K562 (cell line): ENCODE results near the gene NKX1-2. TPM values are rescaled to one million over a fixed set of nuclear protein-coding genes. Genes with fewer than 3 reads are reported as not detected.

Source experiments
- ATAC-seq: fragments of 200-7000 bp; cut with Tn5 transposase; 3 replicates; pipeline ENCODE4 v1.9.1; 2020; ENCODE audit warnings: moderate library complexity
- BruUV-seq: library from RNA; stranded (reverse); fragments of 400-500 nt; replicated peaks from 2 replicates; lab custom pipeline; 2021; lab: Mats Ljungman, UMichigan
- CTCF ChIA-PET: fragments of 300-600 bp; formaldehyde crosslinking; extraction: SDS; loops from one replicate; lab custom pipeline; 2021; ENCODE audit warnings: low intra/inter-chr PET ratio; lab: Yijun Ruan, JAX
- POLR2A ChIA-PET: fragments of 300-600, 350-650 bp; sonication (Branson Sonifier 250); formaldehyde crosslinking; extraction: SDS; loops from one replicate; lab custom pipeline; 2021; ENCODE audit warnings: antibody characterized with exemption, inconsistent platforms; lab: Yijun Ruan, JAX
- DNase-seq, 4 experiments: peaks; one replicate each; pipeline versions ENCODE4 v3.0.0 to v3.0.0-alpha.2; 2011 to 2018; ENCODE audit warnings: low spot score in 3 of 4, mixed read lengths in 3 of 4; ENCODE audit errors: extremely low read depth in 1 of 4
- FAIRE-seq: peaks from 2 replicates; lab custom pipeline; 2011; peaks lifted over from hg19 to GRCh38; lab: Jason Lieb, UNC
- H2AFZ ChIP-seq: 2 replicates; pipeline ENCODE4 v1.6.0; 2011; ENCODE audit warnings: low read depth, low read length, control low read depth, inconsistent platforms
- H3K27ac ChIP-seq: fragments of 200-600 bp; 3 replicates; pipeline ENCODE4 v1.8.0; 2011; ENCODE audit warnings: low read depth, mild to moderate bottlenecking, control low read depth, inconsistent platforms, low read length, moderate library complexity, mixed read lengths; ENCODE audit errors: extremely low read depth
- H3K27me3 ChIP-seq, 2 experiments: fragments of 300-600 bp in 1 of 2; 2 replicates in 1 of 2; 3 replicates in 1 of 2; pipeline versions ENCODE4 v1.6.0 to v1.8.0; 2011; ENCODE audit warnings: inconsistent platforms in 2 of 2, low read length in 2 of 2, mild to moderate bottlenecking in 1 of 2, mixed read lengths in 1 of 2, moderate library complexity in 1 of 2; ENCODE audit not compliant: control insufficient read depth in 2 of 2, insufficient read depth in 2 of 2
- H3K36me3 ChIP-seq: fragments of 300-600 bp; 3 replicates; pipeline ENCODE4 v1.8.0; 2011; ENCODE audit warnings: mild to moderate bottlenecking, low read length, inconsistent platforms; ENCODE audit not compliant: control insufficient read depth, insufficient read depth
- H3K4me1 ChIP-seq, 2 experiments: fragments of 200-600 bp in 1 of 2; replicated peaks in 1 of 2; 2 replicates in 1 of 2; 3 replicates in 1 of 2; pipeline versions ENCODE4 v1.5.1 to v1.8.0; 2011; ENCODE audit warnings: inconsistent platforms in 2 of 2, low read length in 2 of 2, mild to moderate bottlenecking in 1 of 2, mixed read lengths in 1 of 2, moderate library complexity in 1 of 2; ENCODE audit not compliant: control insufficient read depth in 2 of 2, insufficient read depth in 2 of 2
- H3K4me2 ChIP-seq: 2 replicates; pipeline ENCODE4 v1.6.1; 2011; ENCODE audit warnings: low read length, control low read depth, inconsistent platforms, mixed read lengths; ENCODE audit not compliant: insufficient read depth
- H3K4me3 ChIP-seq: fragments of 200-600 bp; sonication (generic), shearing (Covaris generic); 2 replicates; pipeline ENCODE4 v1.5.1; 2016; ENCODE audit warnings: control low read depth, inconsistent platforms
- H3K79me2 ChIP-seq: fragments of 200-600 bp; 3 replicates; pipeline ENCODE4 v1.8.0; 2011; ENCODE audit warnings: low read length, inconsistent platforms; ENCODE audit not compliant: control insufficient read depth, insufficient read depth
- H3K9ac ChIP-seq, 2 experiments: 2 replicates each; pipeline versions ENCODE4 v1.6.0 to v1.6.1; 2011; ENCODE audit warnings: low read depth in 2 of 2, low read length in 2 of 2, control low read depth in 1 of 2, inconsistent platforms in 1 of 2, mild to moderate bottlenecking in 1 of 2, mixed read lengths in 1 of 2; ENCODE audit not compliant: insufficient read depth in 1 of 2
- H3K9me1 ChIP-seq: one replicate; pipeline ENCODE4 v1.6.0; 2011; ENCODE audit warnings: inconsistent platforms, mild to moderate bottlenecking, low read length, moderate library complexity; ENCODE audit not compliant: control insufficient read depth, insufficient read depth
- H3K9me3 ChIP-seq: replicated peaks from 2 replicates; pipeline ENCODE4 v1.5.1; 2011; ENCODE audit warnings: low read depth, low read length, inconsistent platforms; ENCODE audit not compliant: control insufficient read depth, insufficient read depth
- H4K20me1 ChIP-seq: replicated peaks from 2 replicates; pipeline ENCODE4 v1.6.1; 2011; ENCODE audit warnings: low read length, inconsistent platforms, mixed read lengths; ENCODE audit not compliant: control insufficient read depth, insufficient read depth
- CBX8 ChIP-seq: fragments of 200-600 bp; sonication (generic); IDR thresholded peaks from 2 replicates; pipeline ENCODE4 v1.6.1; 2012; ENCODE audit warnings: borderline replicate concordance, mixed run types, low read depth, mild to moderate bottlenecking, moderate library complexity, mixed read lengths, low read length, control low read depth, inconsistent platforms; ENCODE audit not compliant: poor library complexity, severe bottlenecking; ENCODE audit errors: extremely low read depth
- DACH1 ChIP-seq: fragments of 450-650 bp; IDR thresholded peaks from 2 replicates; pipeline ENCODE4 v1.6.1; 2018; ENCODE audit not compliant: partially characterized antibody
- E2F3 ChIP-seq: fragments of 250-450 bp; sonication (Bioruptor Pico); IDR thresholded peaks from 2 replicates; pipeline ENCODE4 v1.4.0; 2020; ENCODE audit warnings: mild to moderate bottlenecking
- ELF4 ChIP-seq: fragments of 450-650 bp; formaldehyde crosslinking; IDR thresholded peaks from 2 replicates; pipeline ENCODE4 v1.4.0; 2022; ENCODE audit warnings: missing genetic modification characterization
- GABPB1 ChIP-seq: sonication (generic); formaldehyde crosslinking; IDR thresholded peaks from 2 replicates; pipeline ENCODE4 v1.8.0; 2022; ENCODE audit warnings: mild to moderate bottlenecking, missing genetic modification reagents
- HDAC2 ChIP-seq: fragments of 450-650 bp; IDR thresholded peaks from 2 replicates; pipeline ENCODE4 v1.6.1; 2016; ENCODE audit warnings: mild to moderate bottlenecking
- KAT8 ChIP-seq: fragments of 450-650 bp; IDR thresholded peaks from 2 replicates; pipeline ENCODE4 v1.6.1; 2016; ENCODE audit warnings: low read depth, mild to moderate bottlenecking
- PHF21A ChIP-seq: fragments of 450-650 bp; IDR thresholded peaks from 2 replicates; pipeline ENCODE4 v1.6.1; 2017; ENCODE audit warnings: low read depth, borderline replicate concordance
- POLR2A ChIP-seq: fragments of 450-650 bp; conservative IDR thresholded peaks from 2 replicates; pipeline ENCODE4 v1.6.1; 2016
- PRMT5 ChIP-seq: sonication (generic); formaldehyde crosslinking; IDR thresholded peaks from 2 replicates; pipeline ENCODE4 v1.5.0; 2020; ENCODE audit warnings: missing genetic modification reagents
- RBM25 ChIP-seq: fragments of 200-400 bp; formaldehyde crosslinking; IDR thresholded peaks from 2 replicates; pipeline ENCODE4 v1.6.1; 2018; ENCODE audit warnings: low read length, low read depth, moderate library complexity; ENCODE audit not compliant: severe bottlenecking
- ZC3H11A ChIP-seq: IDR thresholded peaks from 2 replicates; pipeline ENCODE4 v1.6.1; 2012; ENCODE audit warnings: low read depth, low read length, improper control_type of control experiment
- ZFP1 ChIP-seq: fragments of 450-650 bp; formaldehyde crosslinking; IDR thresholded peaks from 2 replicates; pipeline ENCODE4 v1.4.0; 2020; ENCODE audit warnings: mild to moderate bottlenecking, mixed read lengths
- ZNF175 ChIP-seq: fragments of 200-800 bp; sonication (Bioruptor generic); IDR thresholded peaks from 2 replicates; pipeline ENCODE4 v1.6.1; 2016; ENCODE audit warnings: low read depth, mild to moderate bottlenecking, missing genetic modification characterization, missing compliant biosample characterization
- ZNF324 ChIP-seq: fragments of 250-450 bp; sonication (Bioruptor Pico); IDR thresholded peaks from 2 replicates; pipeline ENCODE4 v1.4.0; 2020; ENCODE audit warnings: mild to moderate bottlenecking
- WGBS: fragments of 100-300 bp; shearing (Covaris generic); methylation state at CpG from one replicate; pipeline ENCODE4 v1.1.6; 2016; ENCODE audit warnings: low coverage, mixed read lengths; ENCODE audit not compliant: insufficient coverage; ENCODE audit errors: missing lambda C conversion rate; 5-methylcytosine and 5-hydroxymethylcytosine counted together
- in situ Hi-C: fragments of 300-500 bp; cut with MboI; formaldehyde crosslinking; loops from 4 replicates; pipeline ENCODE4 v1.15.0; 2018; ENCODE audit warnings: inconsistent platforms, mixed read lengths
- intact Hi-C: fragments of 100-400 bp; cut with micrococcal nuclease; formaldehyde crosslinking; loops from 2 replicates; pipeline ENCODE4 v1.14.2; 2022
- polyA plus RNA-seq, 8 experiments: library from polyadenylated mRNA; depleted of rRNA in 4 of 8; stranded (reverse) in 5 of 8; unstranded in 3 of 8; fragments of >200 nt; fragmentation: Nextera tagmentation in 2 of 8; fragmentation: Illumina TruSeq in 1 of 8; extraction: Ambion mirVana in 2 of 8; extraction: Trizol in 1 of 8; gene quantifications; 2 replicates each; pipeline versions ENCODE4 v1.2.1 to v1.2.3, GENCODE V29; 2011 to 2014; ENCODE audit warnings: inconsistent platforms in 1 of 8, missing spikeins in 1 of 8
- total RNA-seq, 7 experiments: library from RNA; depleted of rRNA in 6 of 7; stranded (reverse); fragments of >200 nt in 6 of 7; fragmentation: Illumina TruSeq in 2 of 7; extraction: Trizol in 2 of 7; gene quantifications; 2 replicates each; pipeline versions ENCODE4 v1.2.1 to v1.2.3, GENCODE V29; 2011 to 2021; ENCODE audit warnings: low replicate concordance in 1 of 7
- TF ChIP-seq, protein P1 (sequence below), 2 experiments: fragments of 200-800 bp in 1 of 2; sonication (Bioruptor generic) in 1 of 2; sonication (generic) in 1 of 2; formaldehyde crosslinking in 1 of 2; IDR thresholded peaks in 1 of 2; conservative IDR thresholded peaks in 1 of 2; 2 replicates each; pipeline versions ENCODE4 v1.5.0 to v1.6.1; 2016 to 2020; ENCODE audit warnings: missing compliant biosample characterization in 1 of 2, missing genetic modification characterization in 1 of 2, missing genetic modification reagents in 1 of 2
- TF ChIP-seq, protein P2 (sequence below): fragments of 450-650 bp; IDR thresholded peaks from 2 replicates; pipeline ENCODE4 v1.6.1; 2017; ENCODE audit warnings: antibody characterized with exemption, mild to moderate bottlenecking

NKX1-2 gene
- total and polyA plus RNA-seq, 9 of the 15 experiments (the other 6 are each of a cell fraction or from before 2014, with no cell fraction given) = not detected

DNA sequence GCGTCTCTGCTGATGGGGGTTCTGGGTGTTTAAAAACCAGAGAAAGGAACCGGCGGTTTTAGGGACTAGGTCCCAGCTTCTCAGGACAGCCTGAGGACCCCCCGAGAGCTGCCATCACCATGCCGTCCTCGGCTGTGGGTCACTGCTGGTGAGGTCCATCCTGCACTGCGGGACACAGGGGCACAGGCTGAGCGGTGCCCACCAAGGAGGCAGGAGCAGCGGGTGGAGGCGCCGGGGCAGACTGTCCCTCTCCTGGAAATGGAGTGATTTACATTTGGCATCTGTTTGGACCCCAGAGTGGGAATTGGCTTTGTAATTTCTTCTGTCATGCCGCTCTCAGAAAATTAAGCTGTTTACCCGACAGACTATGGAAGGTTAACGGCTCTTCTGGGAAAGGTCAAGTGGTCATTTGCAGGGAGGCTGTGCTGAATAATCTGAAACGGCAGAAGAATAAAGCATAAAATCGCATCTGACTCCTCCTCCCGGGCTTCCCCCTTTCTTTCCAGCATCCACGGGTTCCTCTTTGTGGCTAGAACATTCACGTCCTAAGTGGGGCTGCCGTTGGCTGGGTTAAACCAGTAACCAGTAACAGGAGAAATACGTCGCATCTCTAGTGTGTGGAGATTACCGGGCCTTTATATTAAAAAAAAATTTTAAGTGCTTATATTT lies 43.5 kb upstream of the NKX1-2 start (continued):
- TF ChIP-seq PHF21A (no peak), ZNF324 (CRISPR knock-in tag) (no peak), E2F3 (CRISPR knock-in tag) (no peak), KAT8 (no peak), GABPB1 (no peak)

DNA sequence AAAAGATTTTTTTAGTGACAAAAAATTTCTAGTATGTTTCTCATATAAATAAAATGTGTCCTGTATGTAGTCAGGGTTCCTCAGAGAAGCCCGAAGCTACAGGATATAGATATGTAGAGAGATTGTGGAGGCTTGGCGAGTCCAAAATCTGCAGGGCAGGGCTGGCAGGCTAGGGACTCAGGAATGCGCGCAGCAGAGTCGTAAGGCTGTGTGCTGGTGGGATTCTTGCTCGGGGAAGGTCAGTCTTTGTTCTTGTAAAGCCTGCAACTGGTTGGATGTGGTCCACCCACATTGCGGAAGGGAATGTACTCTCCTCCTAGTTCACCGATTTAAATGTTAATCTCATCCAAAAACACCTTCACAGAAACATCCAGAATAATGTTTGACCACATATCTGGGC lies 42.4 kb upstream of the NKX1-2 start:
- DNase-seq = no peak
- POLR2A ChIA-PET = no interaction called here
- no peak for FAIRE-seq
- H3K9ac ChIP-seq = no peak overlapping the region
- intact Hi-C loops = no loop called here
- no peaks in the 10 kb centered on the region for H3K9me1 ChIP-seq
- WGBS = 54% methylated on average over 8 of the region's 8 CpGs
- no peak overlapping the region for H3K4me3 ChIP-seq
- no TSS peak for BruUV-seq
- in situ Hi-C loops = no loop called here
- no peaks in the 10 kb centered on the region for H3K36me3 ChIP-seq
- CTCF ChIA-PET = no interaction called here
- no peaks in the 10 kb centered on the region; the same call in 1 of the 2 replicates for H3K9me3 ChIP-seq
- no peak overlapping the region for H3K4me2 ChIP-seq
- no peaks in the 10 kb centered on the region for H4K20me1 ChIP-seq
- H2AFZ ChIP-seq = no peak overlapping the region
- no peaks in the 10 kb centered on the region for H3K27me3 ChIP-seq
- no peak overlapping the region for H3K27ac ChIP-seq
- no peak for ATAC-seq
- no peaks in the 10 kb centered on the region for H3K79me2 ChIP-seq
- peaks cover 0 to 10% of the 10 kb centered on the region in 2 experiments; a peak in 3 of 5 replicates for H3K4me1 ChIP-seq
- TF ChIP-seq PRMT5 (CRISPR knock-in tag) = no peak
- TF ChIP-seq RBM25 = no peak
- no peak for TF ChIP-seq ELF4
- TF ChIP-seq POLR2A = no peak
- TF ChIP-seq, protein P1, sequence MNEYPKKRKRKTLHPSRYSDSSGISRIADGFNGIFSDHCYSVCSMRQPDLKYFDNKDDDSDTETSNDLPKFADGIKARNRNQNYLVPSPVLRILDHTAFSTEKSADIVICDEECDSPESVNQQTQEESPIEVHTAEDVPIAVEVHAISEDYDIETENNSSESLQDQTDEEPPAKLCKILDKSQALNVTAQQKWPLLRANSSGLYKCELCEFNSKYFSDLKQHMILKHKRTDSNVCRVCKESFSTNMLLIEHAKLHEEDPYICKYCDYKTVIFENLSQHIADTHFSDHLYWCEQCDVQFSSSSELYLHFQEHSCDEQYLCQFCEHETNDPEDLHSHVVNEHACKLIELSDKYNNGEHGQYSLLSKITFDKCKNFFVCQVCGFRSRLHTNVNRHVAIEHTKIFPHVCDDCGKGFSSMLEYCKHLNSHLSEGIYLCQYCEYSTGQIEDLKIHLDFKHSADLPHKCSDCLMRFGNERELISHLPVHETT (CRISPR knock-in tag; conservative IDR thresholded peaks at IDR 0.05 in 1 of 2, IDR thresholded peaks at IDR 0.05 in 1 of 2) = no peak
- TF ChIP-seq HDAC2 = no peak
- no peak for TF ChIP-seq DACH1
- no peak for TF ChIP-seq ZNF175 (CRISPR knock-in tag)
- no peak for TF ChIP-seq ZC3H11A
- no peak for TF ChIP-seq ZFP1 (CRISPR knock-in tag)
- TF ChIP-seq, protein P2, sequence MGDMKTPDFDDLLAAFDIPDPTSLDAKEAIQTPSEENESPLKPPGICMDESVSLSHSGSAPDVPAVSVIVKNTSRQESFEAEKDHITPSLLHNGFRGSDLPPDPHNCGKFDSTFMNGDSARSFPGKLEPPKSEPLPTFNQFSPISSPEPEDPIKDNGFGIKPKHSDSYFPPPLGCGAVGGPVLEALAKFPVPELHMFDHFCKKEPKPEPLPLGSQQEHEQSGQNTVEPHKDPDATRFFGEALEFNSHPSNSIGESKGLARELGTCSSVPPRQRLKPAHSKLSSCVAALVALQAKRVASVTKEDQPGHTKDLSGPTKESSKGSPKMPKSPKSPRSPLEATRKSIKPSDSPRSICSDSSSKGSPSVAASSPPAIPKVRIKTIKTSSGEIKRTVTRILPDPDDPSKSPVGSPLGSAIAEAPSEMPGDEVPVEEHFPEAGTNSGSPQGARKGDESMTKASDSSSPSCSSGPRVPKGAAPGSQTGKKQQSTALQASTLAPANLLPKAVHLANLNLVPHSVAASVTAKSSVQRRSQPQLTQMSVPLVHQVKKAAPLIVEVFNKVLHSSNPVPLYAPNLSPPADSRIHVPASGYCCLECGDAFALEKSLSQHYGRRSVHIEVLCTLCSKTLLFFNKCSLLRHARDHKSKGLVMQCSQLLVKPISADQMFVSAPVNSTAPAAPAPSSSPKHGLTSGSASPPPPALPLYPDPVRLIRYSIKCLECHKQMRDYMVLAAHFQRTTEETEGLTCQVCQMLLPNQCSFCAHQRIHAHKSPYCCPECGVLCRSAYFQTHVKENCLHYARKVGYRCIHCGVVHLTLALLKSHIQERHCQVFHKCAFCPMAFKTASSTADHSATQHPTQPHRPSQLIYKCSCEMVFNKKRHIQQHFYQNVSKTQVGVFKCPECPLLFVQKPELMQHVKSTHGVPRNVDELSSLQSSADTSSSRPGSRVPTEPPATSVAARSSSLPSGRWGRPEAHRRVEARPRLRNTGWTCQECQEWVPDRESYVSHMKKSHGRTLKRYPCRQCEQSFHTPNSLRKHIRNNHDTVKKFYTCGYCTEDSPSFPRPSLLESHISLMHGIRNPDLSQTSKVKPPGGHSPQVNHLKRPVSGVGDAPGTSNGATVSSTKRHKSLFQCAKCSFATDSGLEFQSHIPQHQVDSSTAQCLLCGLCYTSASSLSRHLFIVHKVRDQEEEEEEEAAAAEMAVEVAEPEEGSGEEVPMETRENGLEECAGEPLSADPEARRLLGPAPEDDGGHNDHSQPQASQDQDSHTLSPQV = no peak
- no peak for TF ChIP-seq CBX8
